GM10266 (cell line): ENCODE measurements around the gene CSMD2.

Experiments
- DNase-seq: peaks from one replicate; pipeline ENCODE4 v3.0.0; 2012; ENCODE audit errors: extremely low spot score
- CTCF ChIP-seq: IDR thresholded peaks from 2 replicates; pipeline ENCODE4 v1.5.1; 2012; ENCODE audit warnings: mild to moderate bottlenecking, low read depth; ENCODE audit not compliant: control insufficient read depth, insufficient read depth; ENCODE audit errors: missing control alignments

CSMD2 gene

GRCh38 chr1:34013958-34014737 lies 150.9 kb downstream of the CSMD2 start:
- TF ChIP-seq CTCF = peak; percentile 59
- DNase-seq = peak; percentile 26

GRCh38 chr1:34013136-34013535 lies 151.9 kb downstream of the CSMD2 start:
- no peak for DNase-seq
- TF ChIP-seq CTCF = no peak

GRCh38 chr1:34009340-34009985 lies 155.6 kb downstream of the CSMD2 start:
- DNase-seq = no peak
- no peak for TF ChIP-seq CTCF

GRCh38 chr1:34007760-34008159 lies 157.3 kb downstream of the CSMD2 start:
- no peak for DNase-seq
- no peak for TF ChIP-seq CTCF

- DNase-seq = no peak
- no peak for TF ChIP-seq CTCF
Measured at GRCh38 chr1:34005309-34005708, 159.7 kb downstream of the CSMD2 start.

- no peak for DNase-seq
- no peak for TF ChIP-seq CTCF
Measured at GRCh38 chr1:34002810-34003209, 162.2 kb downstream of the CSMD2 start.
